RWPE2 (cell line): ENCODE data around the gene DCBLD2.

ENCODE experiments used
- ATAC-seq: fragments of 200-7000 bp; cut with Tn5 transposase; 3 replicates; pipeline ENCODE4 v1.9.1; 2021; ENCODE audit warnings: low read depth
- DNase-seq: peaks from one replicate; pipeline ENCODE4 v3.0.0-alpha.2; 2020; ENCODE audit warnings: low spot score
- H3K27ac ChIP-seq: fragments of 450-650 bp; 2 replicates; pipeline ENCODE4 v1.5.1; 2017; ENCODE audit warnings: mild to moderate bottlenecking; ENCODE audit not compliant: poor library complexity, severe bottlenecking
- H3K27me3 ChIP-seq: fragments of 250-450 bp; sonication (Bioruptor Pico); 2 replicates; pipeline ENCODE4 v1.5.1; 2021; ENCODE audit warnings: mild to moderate bottlenecking, moderate library complexity; ENCODE audit not compliant: insufficient read depth, poor library complexity, severe bottlenecking
- H3K36me3 ChIP-seq: fragments of 250-450 bp; sonication (Bioruptor Pico); 2 replicates; pipeline ENCODE4 v1.5.1; 2020; ENCODE audit warnings: low read depth, mild to moderate bottlenecking, moderate library complexity
- H3K4me1 ChIP-seq: fragments of 250-450 bp; sonication (Bioruptor Pico); 2 replicates; pipeline ENCODE4 v1.5.1; 2021; ENCODE audit warnings: mild to moderate bottlenecking, moderate library complexity; ENCODE audit not compliant: insufficient read depth, poor library complexity, severe bottlenecking
- H3K4me3 ChIP-seq: fragments of 250-450 bp; sonication (Bioruptor Pico); 2 replicates; pipeline ENCODE4 v1.5.1; 2021; ENCODE audit warnings: mild to moderate bottlenecking, moderate library complexity; ENCODE audit not compliant: severe bottlenecking
- H3K9me3 ChIP-seq: fragments of 250-450 bp; sonication (Bioruptor Pico); 2 replicates; pipeline ENCODE4 v1.5.1; 2021; ENCODE audit warnings: mild to moderate bottlenecking, moderate library complexity; ENCODE audit not compliant: severe bottlenecking
- CTCF ChIP-seq: fragments of 450-650 bp; IDR thresholded peaks from one replicate; pipeline ENCODE4 v1.5.1; 2017; ENCODE audit warnings: mild to moderate bottlenecking, moderate library complexity; ENCODE audit not compliant: poor library complexity, severe bottlenecking

Gene DCBLD2

GRCh38 chr3:98814817-98815420 is 86.6 kb downstream of the DCBLD2 start:
- H3K4me3 ChIP-seq: no peak overlapping the region
- H3K36me3 ChIP-seq: peaks cover 100% of the 10 kb centered on the region
- no peak for DNase-seq
- no peaks in the 10 kb centered on the region for H3K4me1 ChIP-seq
- no peaks in the 10 kb centered on the region for H3K9me3 ChIP-seq
- no peak for TF ChIP-seq CTCF
- peak overlapping the region; percentile 13 for H3K27ac ChIP-seq
- H3K27me3 ChIP-seq: no peaks in the 10 kb centered on the region
- peak; percentile 40; the same call in 1 of the 3 replicates for ATAC-seq

GRCh38 chr3:98812851-98813374 is 88.6 kb downstream of the DCBLD2 start:
- TF ChIP-seq CTCF: peak; percentile 80
- H3K27ac ChIP-seq: no peak overlapping the region
- no peaks in the 10 kb centered on the region for H3K27me3 ChIP-seq
- no peak for DNase-seq
- peak; percentile 61 for ATAC-seq
- H3K36me3 ChIP-seq: peaks cover 100% of the 10 kb centered on the region
- H3K9me3 ChIP-seq: no peaks in the 10 kb centered on the region
- H3K4me1 ChIP-seq: no peaks in the 10 kb centered on the region
- no peak overlapping the region for H3K4me3 ChIP-seq

GRCh38 chr3:98811048-98811447 is 90.4 kb downstream of the DCBLD2 start:
- H3K36me3 ChIP-seq: peaks cover 100% of the 10 kb centered on the region
- no peaks in the 10 kb centered on the region for H3K27me3 ChIP-seq
- DNase-seq (no peak), ATAC-seq (no peak)
- H3K4me3 ChIP-seq: no peak overlapping the region
- no peaks in the 10 kb centered on the region for H3K9me3 ChIP-seq
- H3K27ac ChIP-seq: no peak overlapping the region
- H3K4me1 ChIP-seq: no peaks in the 10 kb centered on the region
- TF ChIP-seq CTCF: no peak

DNA sequence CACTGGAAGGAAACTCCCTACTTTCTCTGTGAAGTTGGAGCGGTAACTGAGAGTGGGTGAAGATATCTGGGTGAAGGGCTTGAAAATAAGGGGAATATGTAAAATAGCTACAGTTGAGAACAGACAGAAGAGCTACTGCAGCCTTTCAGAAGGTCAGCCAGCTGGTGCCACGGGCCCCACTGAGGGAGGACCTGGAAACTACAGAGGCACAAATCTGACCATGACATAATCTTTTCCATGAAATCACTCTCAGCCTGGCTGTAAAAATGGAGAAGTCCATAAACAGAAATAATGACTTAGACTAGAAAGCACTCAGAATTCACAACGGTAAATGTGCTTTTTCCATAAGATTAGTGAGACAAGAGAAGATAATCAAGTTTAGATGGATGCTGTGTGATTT is 91.9 kb downstream of the DCBLD2 start:
- Histone ChIP-seq H3K4me1 (no peaks in the 10 kb centered on the region), H3K27me3 (no peaks in the 10 kb centered on the region), H3K36me3 (peaks cover 100% of the 10 kb centered on the region), H3K4me3 (no peak overlapping the region), H3K9me3 (no peaks in the 10 kb centered on the region), H3K27ac (no peak overlapping the region)
- ATAC-seq: no peak
- no peak for TF ChIP-seq CTCF
- DNase-seq: no peak

DNA sequence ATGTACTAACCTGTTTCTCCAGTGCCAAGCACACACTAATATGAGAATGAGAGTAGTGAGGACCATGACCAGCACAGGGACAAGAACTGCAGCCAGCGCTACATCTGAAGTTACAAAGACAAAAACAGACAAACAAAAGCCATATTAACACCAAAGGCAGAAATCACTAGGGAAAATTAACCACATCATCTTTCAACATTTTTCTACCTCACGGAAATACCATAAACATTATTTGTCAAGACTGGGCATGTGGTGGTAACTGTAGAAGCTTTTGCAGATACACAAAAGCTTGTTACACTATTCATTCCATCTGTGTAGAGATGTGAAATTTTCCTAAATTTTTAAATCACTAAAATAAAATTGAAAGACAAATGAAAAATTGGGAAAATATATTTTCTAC is 93.4 kb downstream of the DCBLD2 start:
- peaks cover 100% of the 10 kb centered on the region for H3K36me3 ChIP-seq
- H3K27ac ChIP-seq: no peak overlapping the region
- no peak for TF ChIP-seq CTCF

More for the DNA sequence above, 93.4 kb downstream of the DCBLD2 start:
- Histone ChIP-seq H3K9me3 (no peaks in the 10 kb centered on the region), H3K27me3 (no peaks in the 10 kb centered on the region), H3K4me3 (no peak overlapping the region), H3K4me1 (no peaks in the 10 kb centered on the region)
- no peak for DNase-seq
- ATAC-seq: no peak
